SU-DHL-6 (cell line): Measurements from ENCODE around the gene ADH7.

Experiments used
- H2AFZ ChIP-seq: fragments of 200-600 bp; sonication (generic); 2 replicates; pipeline ENCODE4 v1.6.1; 2014; ENCODE audit warnings: low read depth, mild to moderate bottlenecking, moderate library complexity, mixed read lengths, antibody characterized with exemption, low read length; ENCODE audit not compliant: severe bottlenecking
- H3F3A ChIP-seq: fragments of 200-600 bp; shearing (Covaris generic); 2 replicates; pipeline ENCODE4 v1.6.0; 2016; ENCODE audit warnings: antibody characterized with exemption, mild to moderate bottlenecking; ENCODE audit not compliant: insufficient read depth
- H3K27ac ChIP-seq: fragments of 200-600 bp; sonication (generic); 2 replicates; pipeline ENCODE4 v1.5.1; 2016; ENCODE audit warnings: low read depth, mild to moderate bottlenecking, low read length, moderate library complexity, mixed read lengths
- H3K27me3 ChIP-seq: fragments of 200-600 bp; sonication (generic), shearing (Covaris generic); 2 replicates; pipeline ENCODE4 v1.6.0; 2014; ENCODE audit warnings: mild to moderate bottlenecking, low read length
- H3K36me3 ChIP-seq: fragments of 200-600 bp; sonication (generic); 2 replicates; pipeline ENCODE4 v1.6.1; 2014; ENCODE audit warnings: mild to moderate bottlenecking, low read length, mixed read lengths
- H3K4me2 ChIP-seq: fragments of 300-600, 200-600 bp; shearing (Covaris generic), sonication (generic); 2 replicates; pipeline ENCODE4 v1.6.0; 2014; ENCODE audit warnings: low read length, low read depth, mild to moderate bottlenecking; ENCODE audit not compliant: poor library complexity, severe bottlenecking
- H3K4me3 ChIP-seq: fragments of 200-600 bp; sonication (generic); 2 replicates; pipeline ENCODE4 v1.5.1; 2014; ENCODE audit warnings: antibody characterized with exemption, low read length, mild to moderate bottlenecking, mixed read lengths; ENCODE audit not compliant: insufficient read depth, poor library complexity, severe bottlenecking
- H3K79me2 ChIP-seq: fragments of 200-600 bp; sonication (generic); 2 replicates; pipeline ENCODE4 v1.6.1; 2014; ENCODE audit warnings: mild to moderate bottlenecking, low read length, moderate library complexity; ENCODE audit not compliant: insufficient read depth
- H3K9ac ChIP-seq: fragments of 200-600 bp; sonication (generic); 2 replicates; pipeline ENCODE4 v1.7.0; 2014; ENCODE audit warnings: mild to moderate bottlenecking, low read length
- H3K9me2 ChIP-seq: fragments of 200-600 bp; sonication (generic); replicated peaks from 2 replicates; pipeline ENCODE4 v1.6.1; 2014; ENCODE audit warnings: low read length; ENCODE audit not compliant: insufficient read depth
- H3K9me3 ChIP-seq: fragments of 200-600 bp; sonication (generic); 2 replicates; pipeline ENCODE4 v1.6.1; 2014; ENCODE audit warnings: low read length, mixed read lengths; ENCODE audit not compliant: insufficient read depth
- H4K20me1 ChIP-seq: fragments of 200-600 bp; sonication (generic); 2 replicates; pipeline ENCODE4 v1.6.1; 2014; ENCODE audit warnings: low read depth, mild to moderate bottlenecking, antibody characterized with exemption, low read length, moderate library complexity, mixed read lengths
- EZH2phosphoT487 ChIP-seq: fragments of 200-600 bp; sonication (generic), shearing (Covaris generic); conservative IDR thresholded peaks from 2 replicates; pipeline ENCODE4 v1.6.1; 2018; ENCODE audit warnings: mild to moderate bottlenecking, antibody characterized with exemption, low read length, moderate library complexity, mixed read lengths
- TF ChIP-seq, protein P1 (sequence below): fragments of 200-600 bp; sonication (generic); IDR thresholded peaks from one replicate; pipeline ENCODE4 v1.5.1; 2017; ENCODE audit warnings: antibody characterized with exemption, mild to moderate bottlenecking, low read length, moderate library complexity; ENCODE audit not compliant: insufficient read depth, poor library complexity, severe bottlenecking

Gene ADH7

GRCh38 chr4:99366491-99366890 is 68.7 kb downstream of the ADH7 start:
- Histone ChIP-seq H2AFZ (no peak overlapping the region), H3K9me2 (no peaks in the 10 kb centered on the region), H3K27ac (no peak overlapping the region), H3K27me3 (no peaks in the 10 kb centered on the region), H3K36me3 (no peaks in the 10 kb centered on the region), H3K79me2 (no peaks in the 10 kb centered on the region), H3K9ac (no peak overlapping the region), H3K4me3 (no peak overlapping the region), H3K4me2 (no peak overlapping the region), H3F3A (no peaks in the 10 kb centered on the region), H3K9me3 (no peaks in the 10 kb centered on the region), H4K20me1 (no peaks in the 10 kb centered on the region)
- no peak for TF ChIP-seq EZH2phosphoT487

DNA sequence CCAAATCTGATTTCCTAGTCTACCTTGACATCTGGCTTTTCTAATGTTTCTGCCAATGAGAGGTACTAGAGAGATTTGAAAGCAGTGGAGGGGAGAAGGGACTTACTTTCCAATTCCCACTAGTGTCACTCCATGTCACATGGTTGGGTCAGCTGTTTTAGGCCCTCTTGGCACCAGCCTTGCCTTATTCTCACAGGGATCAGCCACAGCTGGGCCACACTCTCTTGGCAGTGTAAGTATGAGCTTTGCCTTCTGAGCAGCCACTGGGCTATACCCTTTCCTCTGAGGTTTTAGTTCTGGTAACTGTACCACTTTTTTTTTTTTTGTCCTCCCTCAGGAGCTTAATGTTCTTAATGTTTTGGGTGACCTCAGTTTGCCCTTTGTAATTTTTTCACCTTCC is 72.4 kb downstream of the ADH7 start:
- Histone ChIP-seq H3K9ac (no peak overlapping the region), H3K79me2 (no peaks in the 10 kb centered on the region), H3K27ac (no peak overlapping the region), H3F3A (no peaks in the 10 kb centered on the region), H3K9me2 (no peaks in the 10 kb centered on the region), H3K36me3 (no peaks in the 10 kb centered on the region), H4K20me1 (no peaks in the 10 kb centered on the region), H3K27me3 (no peaks in the 10 kb centered on the region), H3K4me3 (no peak overlapping the region), H3K4me2 (no peak overlapping the region), H2AFZ (no peak overlapping the region), H3K9me3 (no peaks in the 10 kb centered on the region)
- TF ChIP-seq, protein P1, sequence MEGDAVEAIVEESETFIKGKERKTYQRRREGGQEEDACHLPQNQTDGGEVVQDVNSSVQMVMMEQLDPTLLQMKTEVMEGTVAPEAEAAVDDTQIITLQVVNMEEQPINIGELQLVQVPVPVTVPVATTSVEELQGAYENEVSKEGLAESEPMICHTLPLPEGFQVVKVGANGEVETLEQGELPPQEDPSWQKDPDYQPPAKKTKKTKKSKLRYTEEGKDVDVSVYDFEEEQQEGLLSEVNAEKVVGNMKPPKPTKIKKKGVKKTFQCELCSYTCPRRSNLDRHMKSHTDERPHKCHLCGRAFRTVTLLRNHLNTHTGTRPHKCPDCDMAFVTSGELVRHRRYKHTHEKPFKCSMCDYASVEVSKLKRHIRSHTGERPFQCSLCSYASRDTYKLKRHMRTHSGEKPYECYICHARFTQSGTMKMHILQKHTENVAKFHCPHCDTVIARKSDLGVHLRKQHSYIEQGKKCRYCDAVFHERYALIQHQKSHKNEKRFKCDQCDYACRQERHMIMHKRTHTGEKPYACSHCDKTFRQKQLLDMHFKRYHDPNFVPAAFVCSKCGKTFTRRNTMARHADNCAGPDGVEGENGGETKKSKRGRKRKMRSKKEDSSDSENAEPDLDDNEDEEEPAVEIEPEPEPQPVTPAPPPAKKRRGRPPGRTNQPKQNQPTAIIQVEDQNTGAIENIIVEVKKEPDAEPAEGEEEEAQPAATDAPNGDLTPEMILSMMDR, result no peak
- no peak for TF ChIP-seq EZH2phosphoT487
